Fibroblast of skin of left biceps (primary cell): Measurements from ENCODE around the gene SPATS2.

ENCODE experiments used
- DNase-seq, 2 experiments: peaks; one replicate each; pipeline ENCODE4 v3.0.0-alpha.2; 2013; ENCODE audit warnings: low read depth in 2 of 2

The SPATS2 gene

DNA sequence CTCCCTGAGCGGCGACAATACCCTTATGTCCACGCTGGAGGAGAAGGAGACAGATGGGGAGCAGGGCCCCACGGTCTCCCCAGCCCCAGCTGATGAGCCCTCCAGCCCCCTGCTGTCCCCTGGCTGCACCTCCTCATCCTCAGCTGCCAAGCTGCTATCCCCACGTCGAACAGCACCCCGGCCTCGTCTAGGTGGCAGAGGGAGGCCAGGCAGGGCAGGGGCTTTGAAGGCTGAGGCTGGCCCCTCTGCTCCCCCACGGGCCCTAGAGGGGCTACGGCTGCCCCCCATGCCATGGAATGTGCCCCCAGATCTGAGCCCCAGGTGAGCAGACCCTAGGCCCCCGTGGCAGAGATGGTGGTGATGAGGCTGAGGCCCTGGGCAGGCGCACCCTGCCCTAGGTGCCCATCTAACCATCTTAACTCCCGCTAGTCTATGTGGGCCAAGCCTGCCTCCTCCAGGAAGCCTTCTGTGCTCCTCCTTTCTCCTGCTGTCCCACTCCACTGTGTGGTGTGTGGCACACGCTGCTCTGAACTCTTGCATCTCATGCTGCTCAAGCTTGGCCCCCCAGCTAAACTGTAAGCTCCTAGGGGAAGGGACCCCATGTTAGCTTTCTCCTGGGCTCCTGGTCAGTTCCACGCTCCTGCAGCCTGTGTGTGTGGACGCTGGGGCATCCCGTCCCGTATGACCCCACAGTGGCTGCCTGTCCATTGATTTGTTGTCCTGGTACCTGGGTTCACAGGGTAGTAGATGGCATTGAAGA is 188.5 kb downstream of the SPATS2 start:
- no peak for DNase-seq

DNA sequence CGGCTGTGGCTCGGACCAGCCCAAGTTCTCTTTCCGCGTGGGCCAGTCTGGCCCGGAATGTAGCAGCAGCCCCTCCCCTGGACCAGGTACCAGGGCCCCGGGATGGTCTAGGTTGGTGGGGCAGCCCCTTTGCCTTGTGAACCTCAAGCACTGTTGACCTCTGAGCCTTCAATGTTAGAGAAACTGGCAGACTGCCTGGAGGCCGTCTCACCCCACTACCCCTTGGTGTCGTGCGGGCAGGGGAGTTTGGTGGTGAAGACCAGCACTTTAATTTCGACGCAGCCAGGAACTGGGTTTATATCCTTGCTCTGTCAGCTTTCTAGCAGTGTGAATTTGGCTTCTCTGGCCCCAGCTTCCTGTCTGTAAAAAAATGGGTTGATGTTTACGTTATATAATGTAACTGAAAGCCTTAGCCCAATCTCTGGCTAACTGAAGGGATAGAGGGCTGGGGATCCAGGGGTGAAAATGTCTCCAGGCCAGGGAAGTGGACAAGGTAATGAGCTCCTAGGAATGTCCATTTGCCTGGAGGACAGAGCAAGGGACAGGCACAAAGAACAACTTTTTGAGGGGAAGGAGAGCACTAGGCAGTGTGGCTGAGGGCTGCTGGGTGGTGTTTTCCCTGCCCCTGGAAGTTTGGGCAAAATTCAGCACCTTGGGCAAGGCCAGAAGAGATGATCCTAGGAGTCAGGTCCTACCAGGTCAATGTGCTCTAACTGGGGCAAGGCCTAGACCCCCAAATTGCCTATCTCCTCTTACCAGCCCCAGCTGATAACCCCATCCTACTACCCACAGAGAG is 189.3 kb downstream of the SPATS2 start:
- no peak for DNase-seq

DNA sequence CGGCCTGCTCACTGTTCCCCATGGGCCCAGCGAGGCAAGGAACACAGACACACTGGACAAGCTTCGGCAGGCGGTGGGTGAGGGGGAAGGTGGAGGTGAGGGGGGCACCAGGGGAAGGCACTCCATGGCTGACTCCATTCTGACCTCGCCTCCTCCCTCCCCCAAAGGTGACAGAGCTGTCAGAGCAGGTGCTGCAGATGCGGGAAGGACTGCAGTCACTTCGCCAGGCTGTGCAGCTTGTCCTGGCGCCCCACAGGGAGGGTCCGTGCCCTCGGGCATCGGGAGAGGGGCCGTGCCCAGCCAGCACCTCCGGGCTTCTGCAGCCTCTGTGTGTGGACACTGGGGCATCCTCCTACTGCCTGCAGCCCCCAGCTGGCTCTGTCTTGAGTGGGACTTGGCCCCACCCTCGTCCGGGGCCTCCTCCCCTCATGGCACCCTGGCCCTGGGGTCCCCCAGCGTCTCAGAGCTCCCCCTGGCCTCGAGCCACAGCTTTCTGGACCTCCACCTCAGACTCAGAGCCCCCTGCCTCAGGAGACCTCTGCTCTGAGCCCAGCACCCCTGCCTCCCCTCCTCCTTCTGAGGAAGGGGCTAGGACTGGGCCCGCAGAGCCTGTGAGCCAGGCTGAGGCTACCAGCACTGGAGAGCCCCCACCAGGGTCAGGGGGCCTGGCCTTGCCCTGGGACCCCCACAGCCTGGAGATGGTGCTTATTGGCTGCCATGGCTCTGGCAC is 190.1 kb downstream of the SPATS2 start:
- no peak for DNase-seq

DNA sequence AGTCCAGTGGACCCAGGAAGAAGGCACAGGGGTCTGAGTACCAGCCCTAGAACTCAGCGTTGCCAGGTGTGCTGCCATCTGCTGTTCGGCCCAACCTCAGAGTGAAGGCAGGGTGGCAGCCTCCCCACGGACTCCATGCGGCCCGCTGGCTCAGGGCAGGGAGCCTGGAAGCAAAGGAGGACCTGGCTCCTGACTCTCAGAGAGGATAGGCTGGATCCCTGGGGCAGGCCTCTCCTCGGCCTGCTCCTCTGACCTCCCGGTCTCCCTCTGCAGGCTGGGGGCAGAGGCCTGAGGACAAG is 190.6 kb downstream of the SPATS2 start:
- DNase-seq, result no peak

DNA sequence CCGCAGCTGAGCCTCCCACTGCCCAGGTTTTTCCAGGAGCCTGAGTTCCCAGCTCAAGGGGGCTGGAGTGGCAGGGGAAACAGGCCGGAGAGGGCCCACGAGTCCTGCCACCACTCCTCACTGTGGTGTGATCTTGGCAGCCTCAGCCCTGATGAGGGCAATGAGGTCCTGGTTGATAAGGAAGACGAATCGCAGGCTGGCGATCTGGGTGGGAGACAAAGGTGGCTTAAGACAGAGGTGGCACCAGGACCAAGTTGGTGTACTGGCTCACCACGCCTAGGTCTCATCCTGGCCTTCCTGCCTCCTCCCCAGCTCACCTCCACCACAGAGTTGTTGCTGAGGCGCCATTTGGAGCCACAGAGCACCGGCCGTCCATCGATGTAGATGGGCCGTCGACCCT is 191.3 kb downstream of the SPATS2 start:
- DNase-seq, result no peak

DNA sequence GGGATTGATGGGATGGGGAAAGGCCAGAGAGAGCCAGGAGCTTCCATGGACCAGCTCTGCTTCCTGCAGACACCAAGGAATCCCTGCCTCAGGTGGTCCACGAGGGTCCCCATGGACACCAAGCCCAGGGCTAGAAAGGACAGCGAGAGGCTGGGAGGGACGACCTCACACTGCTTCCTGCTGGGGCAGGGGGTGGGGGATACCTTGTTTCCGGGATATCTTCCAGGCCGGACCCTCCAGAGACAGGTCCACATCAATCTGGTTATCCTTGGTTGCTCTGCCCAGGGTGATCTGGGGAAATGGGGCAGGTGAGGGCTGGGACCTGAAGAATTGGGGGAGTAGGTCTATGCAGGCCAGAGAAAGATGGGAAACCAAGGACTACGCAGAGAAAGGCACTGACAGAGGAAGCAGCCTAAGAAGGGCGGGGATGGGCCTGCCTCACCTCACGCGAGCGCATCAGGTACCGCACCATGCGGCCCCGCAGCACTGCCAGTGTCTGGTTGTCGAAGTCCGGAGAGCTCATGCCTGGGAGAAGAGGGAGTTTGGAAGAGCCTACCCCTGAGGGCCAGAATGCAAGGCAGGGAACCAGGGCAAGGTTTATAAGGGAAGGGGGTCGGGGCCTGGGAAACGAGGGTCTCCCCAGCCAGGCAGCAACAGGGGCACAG is 191.9 kb downstream of the SPATS2 start:
- DNase-seq, result no peak

DNA sequence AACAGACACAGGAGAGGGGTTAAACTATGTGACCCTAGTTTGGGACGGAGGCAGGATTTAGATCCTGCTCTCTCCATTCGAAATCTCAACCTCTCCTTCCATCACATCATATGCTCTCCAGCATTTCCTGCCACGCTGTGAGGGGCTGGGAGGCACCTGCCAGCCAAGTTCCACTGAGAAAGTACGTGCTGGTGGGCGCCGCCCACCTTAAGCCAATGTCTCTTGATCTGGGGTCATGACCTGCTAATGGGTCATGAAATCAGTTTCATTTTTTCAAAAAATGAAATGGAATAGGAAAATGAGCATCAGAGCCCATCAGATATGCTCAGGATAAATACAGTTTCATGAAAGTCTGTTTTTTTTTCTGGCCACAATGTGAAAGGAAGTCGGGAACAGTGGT is 193.4 kb downstream of the SPATS2 start:
- no peak for DNase-seq

DNA sequence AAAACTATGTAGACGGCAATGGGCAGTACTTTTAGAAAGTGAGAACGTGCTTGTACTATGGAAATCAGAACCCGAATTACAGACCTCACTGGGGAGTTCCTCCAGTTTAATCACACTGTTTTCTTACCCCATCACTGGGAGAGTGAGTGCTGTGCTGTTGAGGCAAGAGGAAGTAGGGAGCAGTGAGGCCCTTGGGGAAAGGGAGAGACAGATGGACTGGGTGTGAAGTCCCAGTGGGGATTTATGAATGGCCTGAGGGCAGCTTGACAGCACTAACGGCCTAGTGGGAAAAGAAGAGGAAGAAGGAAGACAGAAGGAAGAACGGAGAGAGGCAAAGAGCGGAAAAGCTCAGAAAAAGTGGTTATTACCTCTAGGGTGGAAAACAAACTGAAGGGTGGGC is 195.0 kb downstream of the SPATS2 start:
- no peak for DNase-seq

DNA sequence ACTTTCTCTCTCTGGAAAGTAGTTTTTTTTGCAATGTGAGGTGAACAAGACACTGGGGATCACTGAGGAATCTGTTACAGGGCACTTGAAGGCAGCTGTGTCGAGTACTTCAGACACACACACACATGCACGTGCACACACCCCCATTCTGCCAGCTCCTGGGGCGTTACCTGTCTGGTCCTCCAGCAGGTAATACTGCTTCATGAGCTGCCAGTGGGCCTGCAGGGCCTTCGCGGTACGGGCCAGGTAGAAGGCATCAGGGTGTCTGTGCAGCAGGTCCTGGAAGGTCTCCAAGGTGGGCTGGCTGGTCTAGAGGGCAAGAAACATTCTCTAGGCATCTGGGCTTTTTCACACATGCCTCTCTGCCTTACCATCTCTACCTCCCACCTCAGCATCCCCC is 195.6 kb downstream of the SPATS2 start:
- DNase-seq, result no peak

DNA sequence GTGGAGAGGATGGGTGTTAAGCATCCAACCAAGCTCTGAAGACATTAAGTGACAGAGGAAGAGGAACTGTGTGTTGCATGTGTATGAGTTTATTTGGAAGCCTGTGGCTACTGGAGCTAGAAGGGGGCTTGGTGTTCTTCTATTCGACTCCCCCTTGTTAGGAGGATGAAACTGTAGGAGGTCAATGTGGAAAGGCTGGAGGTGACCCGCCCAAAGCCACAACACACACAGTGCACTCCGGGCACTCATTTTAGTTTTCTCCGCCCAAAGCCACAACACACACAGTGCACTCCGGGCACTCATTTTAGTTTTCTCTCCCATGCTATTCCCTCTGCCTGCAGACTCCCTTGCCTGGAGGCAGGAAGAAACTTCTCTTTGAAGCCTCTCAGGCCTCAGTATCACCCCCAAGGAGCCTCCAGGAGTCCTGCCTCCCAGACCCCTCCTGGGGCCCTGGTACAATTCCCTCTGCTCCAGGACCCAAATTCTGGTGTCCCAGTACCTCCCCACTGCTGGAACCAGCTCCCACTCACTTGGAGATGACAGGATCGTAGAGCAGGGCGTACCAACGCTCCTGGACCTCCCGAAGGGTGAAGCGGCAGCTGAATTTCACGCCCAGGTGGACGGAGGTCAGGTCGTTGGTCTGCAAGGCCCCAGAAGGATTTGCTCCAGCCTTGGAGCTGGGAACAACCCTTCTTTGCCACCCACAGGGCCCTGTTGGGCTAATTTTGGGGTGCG is 196.9 kb downstream of the SPATS2 start:
- no peak for DNase-seq

DNA sequence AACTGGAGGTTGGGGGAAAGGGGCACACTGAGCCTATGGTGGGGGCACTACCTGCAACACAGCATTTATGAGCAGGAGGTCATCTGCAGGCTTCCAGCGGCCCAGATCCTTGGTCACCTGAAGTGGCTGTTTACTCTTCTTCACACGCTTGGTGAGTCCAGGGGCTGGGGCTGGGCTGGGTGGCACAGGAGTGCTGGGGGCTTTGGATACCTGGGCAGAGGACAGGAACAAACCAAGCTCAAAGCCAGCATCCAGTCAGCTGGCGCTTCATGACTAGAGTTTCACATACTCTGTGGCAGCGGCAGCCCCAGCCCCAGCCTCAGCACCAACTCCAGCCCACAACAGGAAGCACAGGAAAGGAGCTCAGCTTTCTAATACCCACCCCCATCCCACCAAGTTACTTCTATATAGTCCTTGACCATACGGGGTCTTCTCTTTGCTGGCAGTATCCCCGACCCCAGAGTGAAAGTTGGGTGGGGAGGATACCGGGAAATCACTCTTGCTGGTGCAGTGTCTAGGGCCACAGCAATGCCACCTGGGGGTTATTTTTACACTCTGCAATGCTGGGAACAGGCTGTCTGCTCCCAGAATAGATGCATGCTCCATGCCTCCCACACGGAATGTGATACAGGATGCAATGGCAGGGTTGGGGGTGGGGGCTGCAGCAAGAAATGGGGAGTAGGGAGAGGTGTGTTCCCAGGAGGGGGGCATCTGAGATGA is 197.6 kb downstream of the SPATS2 start:
- no peak for DNase-seq

DNA sequence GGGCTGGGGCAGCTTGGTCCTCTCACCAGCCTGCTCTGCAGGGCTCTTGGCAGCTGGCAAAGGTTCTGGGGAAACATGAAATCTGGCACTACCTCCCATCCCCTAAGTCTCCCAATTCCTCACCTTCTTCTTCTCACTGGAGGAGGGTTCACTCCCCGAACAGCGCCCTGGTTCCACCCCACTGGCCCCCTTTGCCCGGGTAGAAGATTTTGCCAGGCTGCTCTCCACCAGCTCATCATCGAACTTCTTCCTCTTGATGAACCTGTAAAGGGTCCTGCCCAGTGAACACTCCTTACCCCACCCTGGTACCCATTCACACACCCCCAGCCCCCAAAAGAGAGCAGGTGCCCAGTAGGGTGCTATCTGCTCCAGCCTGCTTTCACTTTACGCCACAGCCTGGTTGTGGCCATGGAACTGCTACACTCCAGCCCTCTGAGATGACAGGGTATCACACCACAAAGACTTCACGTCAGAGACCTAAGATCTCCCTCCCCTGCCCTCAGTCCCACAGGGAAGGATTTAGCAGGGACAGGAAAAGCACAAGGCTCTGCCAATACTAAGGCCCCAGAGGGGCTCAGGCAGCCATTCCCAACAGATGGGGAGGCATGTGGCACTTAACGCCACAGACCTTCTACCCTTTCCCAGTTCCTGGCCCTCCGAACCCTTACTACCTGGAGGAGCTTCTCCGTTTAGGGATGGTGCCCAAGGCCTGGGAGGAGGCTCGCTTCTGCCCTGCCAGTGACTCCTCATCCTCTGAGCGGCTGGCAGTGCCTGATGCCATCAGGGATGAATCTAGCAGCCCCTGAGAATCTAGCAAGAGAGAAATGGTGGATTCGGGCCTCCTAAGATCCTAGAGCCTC is 198.4 kb downstream of the SPATS2 start:
- no peak for DNase-seq

DNA sequence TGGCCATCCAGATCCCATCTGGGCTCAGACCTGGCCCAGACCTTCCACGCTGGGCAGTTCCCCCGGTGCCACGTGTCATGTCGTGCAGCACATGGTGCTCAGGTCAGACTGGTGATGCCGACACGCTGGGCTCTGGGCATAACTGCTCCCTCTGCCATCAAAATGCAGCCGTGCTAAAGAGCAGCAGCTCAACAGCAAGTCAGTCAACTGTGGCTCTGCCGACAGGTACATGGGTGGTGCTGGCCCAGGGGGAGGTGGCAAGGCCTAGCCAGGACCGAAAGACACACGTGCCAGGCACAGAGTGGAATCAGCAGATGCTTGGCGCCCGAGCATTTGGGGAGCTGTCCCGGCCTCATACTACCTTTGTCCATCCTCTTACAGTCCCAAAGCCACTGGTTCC is 199.1 kb downstream of the SPATS2 start:
- no peak for DNase-seq

DNA sequence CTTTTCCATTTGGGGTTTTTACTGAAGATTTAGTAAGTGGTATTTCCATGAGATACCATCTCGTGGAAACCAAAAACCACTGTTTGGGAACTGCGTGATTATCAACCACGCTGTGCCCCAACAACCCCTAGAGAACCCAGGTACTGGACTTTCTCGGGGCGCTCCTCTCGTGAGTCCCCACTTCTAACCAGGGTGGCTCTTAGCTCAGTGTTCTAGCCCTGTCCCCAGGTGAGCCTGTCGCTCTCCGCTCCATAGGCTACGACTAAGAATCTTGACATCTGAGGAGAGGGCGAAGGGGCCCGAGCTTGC is 200.0 kb downstream of the SPATS2 start:
- DNase-seq, result no peak

DNA sequence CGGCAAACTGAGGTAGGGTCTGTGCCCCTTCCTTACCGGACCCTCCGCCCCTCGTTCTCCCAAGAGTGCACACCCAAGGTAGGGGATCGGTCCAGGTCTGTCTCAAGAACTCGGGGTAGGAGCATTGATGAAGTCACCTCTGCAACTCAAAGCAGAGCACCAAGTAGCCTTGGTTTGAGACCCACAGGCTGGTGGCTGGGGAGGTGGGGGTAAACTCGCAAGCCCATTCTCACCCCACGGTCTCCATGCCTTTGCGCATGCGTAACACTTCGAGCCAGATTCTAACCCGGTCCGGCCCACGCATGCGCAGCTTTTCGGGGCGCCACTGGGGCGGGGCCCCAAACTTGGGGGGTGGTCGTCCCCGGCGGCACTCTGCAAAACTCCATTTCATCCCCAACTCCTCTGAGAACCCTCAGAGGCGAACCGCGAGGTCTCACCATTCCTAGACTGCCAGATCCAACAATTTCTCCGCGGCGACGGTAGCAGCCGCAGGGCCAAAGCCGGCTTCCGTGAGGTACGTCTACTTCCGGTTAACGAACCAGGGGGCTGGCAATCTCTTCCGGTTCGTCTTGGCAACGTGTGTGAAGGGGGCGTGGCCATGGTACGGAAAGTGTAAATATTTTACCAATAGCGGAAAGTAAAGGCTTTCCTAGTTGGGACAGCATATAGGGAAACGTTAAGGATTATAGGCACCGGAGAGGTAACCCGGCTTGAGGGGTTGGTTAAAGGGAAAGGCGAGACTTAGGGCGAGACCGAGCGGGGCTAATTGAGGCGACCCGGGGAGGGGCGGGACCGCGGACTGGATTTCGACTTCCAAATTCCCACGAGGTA is 200.6 kb downstream of the SPATS2 start, which contains the start of gene MCRS1:
TSS of gene MCRS1 (minus strand) at position 532 of the 831 bp plus-strand sequence. CDS start 1,411 bp downstream, outside the sequence.
- peak; percentile 75 to 76 for DNase-seq

DNA sequence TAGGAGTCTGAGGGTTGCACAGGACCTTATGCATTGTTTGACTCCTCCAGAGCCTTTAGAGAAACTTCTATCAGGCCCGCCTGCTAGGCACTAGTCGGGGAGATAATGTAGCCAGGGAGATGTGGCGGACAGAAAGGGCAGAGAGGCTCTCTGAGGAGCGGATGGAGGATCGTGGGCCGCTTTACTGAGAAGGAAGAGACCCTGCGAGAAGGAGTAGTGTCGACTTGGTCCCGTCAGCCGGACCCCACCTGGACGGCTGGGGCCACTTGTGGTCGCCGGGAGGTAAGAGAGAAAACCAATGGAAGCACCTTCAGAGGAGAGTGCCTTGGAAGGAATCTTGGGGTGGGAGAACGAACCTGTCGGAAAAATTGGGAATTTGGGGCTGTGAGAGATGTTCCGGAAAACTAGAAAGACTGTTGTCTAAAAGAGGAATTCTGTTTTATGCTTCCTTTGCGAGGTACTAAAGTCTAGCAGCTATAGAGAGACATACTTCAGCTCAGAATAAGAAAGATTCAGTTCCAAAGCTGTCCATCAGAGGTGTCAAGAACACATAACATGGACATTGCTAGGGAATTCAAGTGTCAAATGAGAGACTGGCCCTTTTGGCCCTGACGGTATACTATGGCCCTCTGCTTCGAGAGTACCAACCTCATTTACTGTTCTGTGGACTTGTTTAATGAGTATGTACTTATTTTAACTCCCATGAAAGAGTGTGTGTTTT is 201.3 kb downstream of the SPATS2 start:
- DNase-seq, result no peak
